ENCODE data around the gene PANX3.

PANX3 gene

DNA sequence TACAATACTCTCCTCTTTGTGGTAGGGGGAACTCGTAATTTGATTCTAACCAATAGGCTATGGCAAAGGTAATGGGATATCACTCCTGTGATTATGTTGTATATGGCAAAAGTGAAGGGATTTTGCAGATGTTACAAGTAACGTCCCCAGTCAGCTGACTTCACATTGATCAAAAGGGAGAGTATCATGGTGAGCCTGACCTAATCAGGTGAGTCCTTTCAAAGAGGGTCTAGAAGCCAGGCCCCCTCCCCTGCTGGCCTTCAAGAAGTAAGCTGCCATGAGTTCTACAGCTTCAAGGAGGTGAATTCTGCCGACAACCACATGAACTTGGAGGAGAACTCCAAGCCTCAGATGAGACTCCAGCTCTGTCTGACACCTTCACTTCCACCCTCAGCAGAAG lies 31.4 kb downstream of the PANX3 start:
- peaks cover 4% of the 10 kb centered on the region for H3K4me1 ChIP-seq (ENCODE audit: low read depth, poor library complexity, severe bottlenecking)
- no peak overlapping the region for H3K4me3 ChIP-seq (IDR thresholded peaks at IDR 0.05; ENCODE audit: insufficient read depth, low read depth, low read length)
- no peak overlapping the region for H3K4me2 ChIP-seq
- H2AFZ ChIP-seq (ENCODE audit: low read depth), result no peak overlapping the region
- H4K20me1 ChIP-seq (ENCODE audit: insufficient read depth), result no peaks in the 10 kb centered on the region
- no peaks in the 10 kb centered on the region for H3K36me3 ChIP-seq (ENCODE audit: insufficient read depth)
- TF ChIP-seq, protein P1, sequence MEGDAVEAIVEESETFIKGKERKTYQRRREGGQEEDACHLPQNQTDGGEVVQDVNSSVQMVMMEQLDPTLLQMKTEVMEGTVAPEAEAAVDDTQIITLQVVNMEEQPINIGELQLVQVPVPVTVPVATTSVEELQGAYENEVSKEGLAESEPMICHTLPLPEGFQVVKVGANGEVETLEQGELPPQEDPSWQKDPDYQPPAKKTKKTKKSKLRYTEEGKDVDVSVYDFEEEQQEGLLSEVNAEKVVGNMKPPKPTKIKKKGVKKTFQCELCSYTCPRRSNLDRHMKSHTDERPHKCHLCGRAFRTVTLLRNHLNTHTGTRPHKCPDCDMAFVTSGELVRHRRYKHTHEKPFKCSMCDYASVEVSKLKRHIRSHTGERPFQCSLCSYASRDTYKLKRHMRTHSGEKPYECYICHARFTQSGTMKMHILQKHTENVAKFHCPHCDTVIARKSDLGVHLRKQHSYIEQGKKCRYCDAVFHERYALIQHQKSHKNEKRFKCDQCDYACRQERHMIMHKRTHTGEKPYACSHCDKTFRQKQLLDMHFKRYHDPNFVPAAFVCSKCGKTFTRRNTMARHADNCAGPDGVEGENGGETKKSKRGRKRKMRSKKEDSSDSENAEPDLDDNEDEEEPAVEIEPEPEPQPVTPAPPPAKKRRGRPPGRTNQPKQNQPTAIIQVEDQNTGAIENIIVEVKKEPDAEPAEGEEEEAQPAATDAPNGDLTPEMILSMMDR (conservative IDR thresholded peaks at IDR 0.05; ENCODE audit: low read depth, low read length), result no peak
- no peaks in the 10 kb centered on the region for H3K27me3 ChIP-seq (ENCODE audit: insufficient read depth, low read depth)
- no peak overlapping the region for H3K9ac ChIP-seq
- no peak overlapping the region for H3K27ac ChIP-seq
- no peaks in the 10 kb centered on the region for H3K79me2 ChIP-seq (ENCODE audit: insufficient read depth, low read depth)

DNA sequence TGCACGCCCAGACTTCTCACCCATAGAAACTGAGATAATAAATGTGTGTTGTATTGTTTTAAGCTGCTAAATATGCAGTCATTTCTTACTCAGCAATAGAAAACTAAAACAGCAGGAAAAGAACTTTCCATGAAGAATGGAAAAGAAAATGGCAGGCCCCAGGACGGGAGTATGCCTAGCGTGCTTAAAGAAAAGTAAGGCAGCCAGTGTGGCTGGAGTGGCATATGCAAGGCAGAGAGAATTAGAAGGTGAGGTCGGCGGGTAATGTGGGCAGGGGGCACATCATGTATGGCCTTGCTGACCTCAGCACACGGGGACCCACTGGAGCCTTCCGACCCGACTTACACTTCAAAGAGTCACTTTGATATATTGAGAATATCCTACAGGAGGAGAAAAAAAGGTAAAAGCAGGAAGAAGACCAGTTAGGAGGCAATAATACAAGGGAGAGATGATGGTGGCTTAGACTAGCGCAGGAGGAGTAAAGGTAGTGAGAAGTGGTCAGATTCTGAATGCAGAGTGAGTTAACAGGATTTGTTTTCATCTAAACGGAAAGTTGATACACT lies 31.9 kb downstream of the PANX3 start:
- Histone ChIP-seq H3K79me2 (ENCODE audit: insufficient read depth, low read depth) (no peaks in the 10 kb centered on the region), H4K20me1 (ENCODE audit: insufficient read depth) (no peaks in the 10 kb centered on the region), H3K36me3 (ENCODE audit: insufficient read depth) (no peaks in the 10 kb centered on the region), H3K27me3 (ENCODE audit: insufficient read depth, low read depth) (no peaks in the 10 kb centered on the region), H2AFZ (ENCODE audit: low read depth) (no peak overlapping the region), H3K4me3 (IDR thresholded peaks at IDR 0.05; ENCODE audit: insufficient read depth, low read depth, low read length) (no peak overlapping the region), H3K4me1 (ENCODE audit: low read depth, poor library complexity, severe bottlenecking) (peaks cover 4% of the 10 kb centered on the region), H3K9ac (no peak overlapping the region), H3K4me2 (no peak overlapping the region), H3K27ac (no peak overlapping the region)
- TF ChIP-seq, protein P1 (conservative IDR thresholded peaks at IDR 0.05; ENCODE audit: low read depth, low read length), result no peak

DNA sequence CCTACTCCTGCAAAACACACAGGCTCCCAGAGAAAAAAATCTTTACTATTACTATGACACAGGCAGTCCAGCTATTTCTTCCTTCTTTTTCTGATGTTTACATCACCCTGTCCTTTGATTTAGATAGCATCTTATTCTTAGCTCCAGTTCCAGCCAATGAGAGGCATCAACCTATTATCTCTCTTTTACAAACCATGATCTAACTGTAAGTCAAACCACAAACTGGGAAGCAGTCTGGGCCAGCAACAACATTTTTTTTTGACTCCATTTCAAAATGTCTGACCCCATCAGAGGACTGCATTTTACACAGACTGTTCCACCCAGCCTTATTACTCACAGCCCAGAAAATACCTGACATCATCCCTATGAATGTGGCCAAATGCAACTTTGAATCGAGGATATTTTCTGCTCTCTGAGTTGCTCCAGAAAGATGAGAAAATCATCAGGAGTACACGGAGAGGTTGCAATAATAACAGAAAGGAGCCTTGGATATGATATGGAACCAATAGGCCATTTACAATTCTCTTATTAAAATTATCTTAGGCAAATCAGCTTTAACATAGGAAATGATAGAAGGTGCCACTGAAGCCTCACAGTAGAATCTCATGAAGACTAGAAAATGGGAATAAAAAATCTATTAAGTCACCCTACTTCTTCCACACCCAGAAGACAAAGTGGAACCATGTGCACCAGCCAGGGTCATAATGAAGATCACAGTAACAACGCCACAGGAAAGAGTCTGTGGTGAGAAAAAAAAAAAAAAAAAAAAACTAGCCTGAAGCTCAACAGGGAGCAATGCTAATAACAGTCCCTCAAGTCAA lies 32.6 kb downstream of the PANX3 start:
- H3K4me3 ChIP-seq (IDR thresholded peaks at IDR 0.05; ENCODE audit: insufficient read depth, low read depth, low read length), result no peak overlapping the region
- H3K9ac ChIP-seq, result no peak overlapping the region
- peaks cover 4% of the 10 kb centered on the region for H3K4me1 ChIP-seq (ENCODE audit: low read depth, poor library complexity, severe bottlenecking)
- no peaks in the 10 kb centered on the region for H3K36me3 ChIP-seq (ENCODE audit: insufficient read depth)
- no peaks in the 10 kb centered on the region for H4K20me1 ChIP-seq (ENCODE audit: insufficient read depth)
- no peaks in the 10 kb centered on the region for H3K79me2 ChIP-seq (ENCODE audit: insufficient read depth, low read depth)
- H3K27ac ChIP-seq, result no peak overlapping the region
- peak overlapping the region; percentile 80; the same call in 1 of the 2 replicates for H2AFZ ChIP-seq (ENCODE audit: low read depth)
- TF ChIP-seq, protein P1 (conservative IDR thresholded peaks at IDR 0.05; ENCODE audit: low read depth, low read length), result no peak
- no peaks in the 10 kb centered on the region for H3K27me3 ChIP-seq (ENCODE audit: insufficient read depth, low read depth)
- H3K4me2 ChIP-seq, result no peak overlapping the region

DNA sequence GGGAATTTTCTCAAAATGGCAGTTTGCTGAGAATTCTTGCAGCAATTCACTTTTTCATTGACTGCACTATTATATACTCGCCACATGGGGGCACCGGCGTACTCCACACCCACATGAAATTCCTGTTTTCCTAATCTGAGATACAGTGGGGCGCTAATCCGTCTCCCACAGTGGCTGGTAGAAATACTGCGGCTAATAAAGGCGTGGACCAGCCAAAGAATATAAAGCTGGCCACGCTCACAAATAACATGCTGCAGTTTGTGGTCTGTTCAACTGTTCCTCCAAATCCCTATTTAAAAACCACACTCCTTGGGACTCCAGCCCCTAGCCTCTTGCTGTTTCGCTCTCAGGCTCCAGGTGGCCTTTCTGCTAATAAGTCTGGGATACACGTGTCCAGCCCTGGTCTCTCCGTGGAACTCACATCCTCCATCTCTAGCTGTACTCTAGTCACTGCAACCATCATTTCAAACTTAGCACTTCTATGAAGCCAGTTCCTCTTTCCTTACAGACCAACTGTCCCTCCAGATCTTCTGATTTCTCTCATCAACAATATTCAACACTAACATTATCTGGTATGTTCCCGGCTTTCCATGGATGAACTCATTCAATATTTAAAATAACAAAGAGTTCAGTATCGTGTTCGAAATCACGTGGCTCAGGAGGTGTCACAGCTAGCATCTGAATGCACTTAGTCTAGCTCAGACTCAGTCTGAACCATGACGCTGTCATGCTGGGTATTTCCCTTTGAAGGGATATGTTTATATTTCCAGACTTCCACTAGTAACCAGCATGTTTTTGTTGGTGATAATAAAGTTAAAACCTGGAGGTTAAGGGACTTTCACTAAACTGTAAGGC lies 33.4 kb downstream of the PANX3 start:
- no peaks in the 10 kb centered on the region for H4K20me1 ChIP-seq (ENCODE audit: insufficient read depth)
- H3K79me2 ChIP-seq (ENCODE audit: insufficient read depth, low read depth), result no peaks in the 10 kb centered on the region
- H2AFZ ChIP-seq (ENCODE audit: low read depth), result peak overlapping the region; percentile 80
- H3K36me3 ChIP-seq (ENCODE audit: insufficient read depth), result no peaks in the 10 kb centered on the region
- TF ChIP-seq, protein P1 (conservative IDR thresholded peaks at IDR 0.05; ENCODE audit: low read depth, low read length), result peak; percentile 81
- no peak overlapping the region for H3K9ac ChIP-seq
- no peak overlapping the region for H3K27ac ChIP-seq
- 0 out of 2 replicates have a peak overlapping the region, but pooled peaks have one; percentile 12 for H3K4me2 ChIP-seq
- H3K4me3 ChIP-seq (IDR thresholded peaks at IDR 0.05; ENCODE audit: insufficient read depth, low read depth, low read length), result no peak overlapping the region
- H3K4me1 ChIP-seq (ENCODE audit: low read depth, poor library complexity, severe bottlenecking), result peaks cover 4% of the 10 kb centered on the region
- no peaks in the 10 kb centered on the region for H3K27me3 ChIP-seq (ENCODE audit: insufficient read depth, low read depth)
